Omental fat pad (tissue), 4 donors: ENCODE measurements around the gene PLAA. TPM values are rescaled to one million over a fixed set of nuclear protein-coding genes. Genes with fewer than 3 reads are reported as not detected.

Experiments used
- ATAC-seq: fragments of 150-250 bp; one replicate; pipeline ENCODE4 v1.9.1; 2016; ENCODE audit warnings: mild to moderate bottlenecking, moderate library complexity; ENCODE audit not compliant: low FRiP score
- DNase-seq: peaks from one replicate; pipeline ENCODE4 v3.0.0-alpha.2; 2019; ENCODE audit warnings: low spot score
- CTCF ChIP-seq, 3 donors: fragments of 450-650 bp; IDR thresholded peaks; one replicate each; pipeline ENCODE4 v1.5.1; 2016 to 2017; ENCODE audit warnings: antibody characterized with exemption in 3 of 3, mild to moderate bottlenecking in 3 of 3, moderate library complexity in 2 of 3
- total RNA-seq, 4 donors: library from RNA; depleted of rRNA; stranded (reverse); fragments of >200 nt; gene quantifications; one replicate each; pipeline ENCODE4 v1.1.0, GENCODE V29; 2016

Gene PLAA
- total RNA-seq, 4 donors from 2014 or later = 20.4 to 35.1 (median 22.2) TPM

- no peak for DNase-seq
- ATAC-seq = no peak
- no peak for TF ChIP-seq CTCF (IDR thresholded peaks at IDR 0.05)
These were observed 3.5 kb upstream of the PLAA start for GRCh38 chr9:26950521-26950920.

GRCh38 chr9:26949637-26950069 lies 2.6 kb upstream of the PLAA start:
- ATAC-seq (no peak), DNase-seq (no peak)
- no peak for TF ChIP-seq CTCF (IDR thresholded peaks at IDR 0.05)

GRCh38 chr9:26947736-26948135 lies 694 bp upstream of the PLAA start:
- ATAC-seq (no peak), DNase-seq (no peak)

GRCh38 chr9:26945591-26945990 lies 1.5 kb downstream of the PLAA start:
- no peak for TF ChIP-seq CTCF (IDR thresholded peaks at IDR 0.05)
- DNase-seq (no peak), ATAC-seq (no peak)

More at GRCh38 chr9:26947736-26948135, 694 bp upstream of the PLAA start:
- no peak for TF ChIP-seq CTCF (IDR thresholded peaks at IDR 0.05)

- no peak for DNase-seq
- no peak for ATAC-seq
- no peak for TF ChIP-seq CTCF (IDR thresholded peaks at IDR 0.05)
These were observed 6.3 kb downstream of the PLAA start for GRCh38 chr9:26940779-26941178.

GRCh38 chr9:26939955-26940711 lies 6.9 kb downstream of the PLAA start:
- no peak for TF ChIP-seq CTCF (IDR thresholded peaks at IDR 0.05)
- DNase-seq (no peak), ATAC-seq (no peak)

GRCh38 chr9:26937816-26938371 lies 9.1 kb downstream of the PLAA start:
- no peak for DNase-seq
- TF ChIP-seq CTCF (IDR thresholded peaks at IDR 0.05) = no peak
- no peak for ATAC-seq
